Dermis microvascular lymphatic vessel endothelial cell (primary cell): Measurements from ENCODE around the gene ZNF672. TPM values are rescaled to one million over a fixed set of nuclear protein-coding genes. Genes with fewer than 3 reads are reported as not detected.
"Not testable (repeated sequence)": the region's sequence is repeated elsewhere in the genome, so short reads cannot be mapped to it uniquely, and the experiment has no call there.

Experiments
- DNase-seq, 2 donors: peaks; one replicate each; pipeline versions ENCODE4 v3.0.0 to v3.0.0-alpha.2; 2010; ENCODE audit warnings: low read depth in 2 of 2
- total RNA-seq: library from RNA; depleted of rRNA; stranded (reverse); fragments of >200 nt; gene quantifications from 2 replicates; pipeline ENCODE4 v1.2.1, GENCODE V29; 2014

The ZNF672 gene
- total RNA-seq, 1 donor from 2014 or later: 15.9 TPM

- DNase-seq: no peak
Measured at GRCh38 chr1:248884632-248885295, 46.7 kb downstream of the ZNF672 start.

GRCh38 chr1:248885646-248886045 lies 47.6 kb downstream of the ZNF672 start:
- DNase-seq: no peak

GRCh38 chr1:248886237-248886895 lies 48.3 kb downstream of the ZNF672 start:
- DNase-seq: no peak

GRCh38 chr1:248889914-248890243 lies 51.9 kb downstream of the ZNF672 start:
- not testable (repeated sequence) for DNase-seq

- DNase-seq: no peak
Measured at GRCh38 chr1:248890549-248891498, 52.8 kb downstream of the ZNF672 start.

GRCh38 chr1:248891758-248892157 lies 53.7 kb downstream of the ZNF672 start:
- no peak for DNase-seq

- DNase-seq: no peak
Measured at GRCh38 chr1:248892590-248892989, 54.6 kb downstream of the ZNF672 start.

- DNase-seq: no peak
Measured at GRCh38 chr1:248894837-248895236, 56.8 kb downstream of the ZNF672 start.

GRCh38 chr1:248897412-248898337 lies 59.7 kb downstream of the ZNF672 start:
- no peak for DNase-seq

Other genes starting within 250 kb of the ZNF672 start
- not detected in 2 replicates for gene OR2T10, start 240.5 kb upstream of the ZNF672 start, total RNA-seq
- not detected in 2 replicates for gene OR2T11, start 203.1 kb upstream of the ZNF672 start, total RNA-seq
- not detected in 2 replicates for gene OR2T35, start 192.9 kb upstream of the ZNF672 start, total RNA-seq
- not detected in 2 replicates for gene OR2T27, start 182.7 kb upstream of the ZNF672 start, total RNA-seq
- not detected in 2 replicates for gene OR14I1, start 135.5 kb upstream of the ZNF672 start, total RNA-seq
- not detected in 2 replicates for gene LYPD8, start 82.5 kb upstream of the ZNF672 start, total RNA-seq
- 17.6 and 24.8 TPM in 2 replicates for gene SH3BP5L, start 12.3 kb upstream of the ZNF672 start, total RNA-seq
- 5.0 and 6.6 TPM in 2 replicates for gene ZNF692, start 20.9 kb downstream of the ZNF672 start, total RNA-seq
- 5.9 and 7.5 TPM in 2 replicates for gene PGBD2, start 68.0 kb downstream of the ZNF672 start, total RNA-seq